Fibroblast of skin of left biceps (primary cell): ENCODE results near the gene MTX2.

Experiments used
- DNase-seq, 2 experiments: peaks; one replicate each; pipeline ENCODE4 v3.0.0-alpha.2; 2013; ENCODE audit warnings: low read depth in 2 of 2

MTX2 gene

DNA sequence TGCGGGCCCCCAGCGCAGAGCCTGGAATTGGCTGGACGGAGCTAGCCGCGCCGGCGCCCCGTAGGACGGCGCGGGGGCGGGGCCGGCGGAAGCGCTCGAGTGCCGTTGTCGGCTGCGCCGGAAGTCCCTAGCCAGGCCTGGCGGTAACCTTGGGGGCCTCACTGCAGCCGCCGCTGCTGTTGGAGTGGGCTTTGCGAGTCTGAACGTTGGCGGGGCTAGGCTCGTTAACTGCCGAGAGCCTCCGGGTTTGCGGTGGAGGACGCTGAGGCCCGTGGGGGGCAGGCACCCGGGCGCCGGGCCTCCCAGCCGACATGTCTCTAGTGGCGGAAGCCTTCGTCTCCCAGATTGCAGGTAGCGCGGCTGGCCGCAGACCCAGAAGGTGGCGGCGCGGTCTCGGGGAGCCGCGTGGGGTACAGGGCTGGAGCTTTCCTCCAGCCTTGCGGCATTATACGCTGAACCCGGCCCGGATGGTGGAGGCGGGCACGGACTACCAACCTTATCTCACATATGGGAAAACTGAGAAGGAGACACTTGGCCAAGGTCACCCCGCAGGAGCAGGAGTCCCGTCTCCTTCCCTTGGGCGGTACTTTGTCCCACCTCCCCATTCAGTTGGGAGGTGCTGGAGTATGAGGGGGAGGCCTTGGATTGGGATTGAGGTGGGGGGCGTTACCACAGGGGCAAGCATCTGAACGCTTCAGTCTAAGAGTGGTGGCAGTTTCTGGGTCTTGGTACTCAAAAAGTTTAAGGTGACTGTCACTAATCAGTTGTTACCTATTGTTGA is at the start of gene MTX2:
TSS of gene MTX2 (plus strand) at position 124 of the 781 bp plus-strand sequence. CDS start at position 312, 188 bp downstream.
- peak in 1 of 2 experiments; percentile 23 for DNase-seq

DNA sequence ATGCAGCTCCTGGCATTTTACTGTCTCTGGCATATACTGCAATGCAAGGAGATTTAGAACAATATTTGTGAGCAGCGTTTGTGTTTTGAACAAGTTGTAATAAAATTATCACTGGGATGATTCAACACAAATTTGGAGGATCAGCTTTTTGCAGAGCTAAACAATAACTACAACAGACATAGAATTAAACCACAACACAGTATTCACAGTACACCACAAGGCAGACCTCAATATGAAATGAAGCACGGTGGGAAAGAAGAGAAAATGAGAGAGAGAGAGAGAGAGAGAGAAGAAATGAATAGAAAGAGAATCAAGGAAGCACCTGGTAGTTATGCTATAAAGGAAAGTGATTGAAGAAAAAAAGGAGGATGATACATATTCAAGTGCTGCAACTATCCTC is 41.4 kb upstream of the MTX2 start:
- DNase-seq: no peak

DNA sequence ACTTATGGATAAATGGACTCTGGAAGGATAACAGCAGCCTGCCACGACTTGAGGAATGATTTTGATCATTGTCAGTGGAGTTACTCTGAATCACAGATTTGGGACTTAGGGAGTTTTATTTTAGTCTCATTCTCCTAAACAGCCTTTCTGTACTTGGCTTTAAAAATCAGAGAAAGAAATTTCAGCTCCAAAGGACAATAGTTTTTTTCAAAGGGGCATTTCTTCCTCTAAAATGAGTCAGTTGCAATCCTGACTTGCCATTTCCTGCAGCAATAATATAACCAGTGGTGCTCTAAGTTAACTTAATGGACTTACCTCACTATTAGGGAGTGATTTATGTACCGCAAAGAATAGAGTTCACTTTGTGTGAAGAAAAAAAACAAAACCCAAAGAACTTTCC is 35.1 kb upstream of the MTX2 start:
- DNase-seq: no peak

DNA sequence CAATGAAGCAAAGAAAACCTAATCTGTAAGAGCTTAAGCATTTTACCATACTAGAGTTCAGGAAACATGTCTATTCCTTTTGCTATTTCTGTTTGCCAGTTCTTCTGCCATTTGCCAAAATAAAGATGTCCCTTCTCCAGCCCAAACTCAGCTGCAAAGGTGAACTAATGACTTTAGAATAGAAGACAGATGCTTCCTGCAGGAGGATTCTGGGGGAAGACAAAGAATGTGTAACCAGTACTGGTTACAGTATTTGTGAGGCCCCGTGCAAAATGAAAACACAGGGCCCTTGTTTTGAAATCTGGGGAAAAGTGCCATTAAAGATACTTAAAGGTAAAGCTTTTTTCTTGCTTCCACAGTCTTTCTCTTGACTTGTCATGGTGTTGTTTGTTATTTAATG is 34.3 kb upstream of the MTX2 start:
- no peak for DNase-seq

DNA sequence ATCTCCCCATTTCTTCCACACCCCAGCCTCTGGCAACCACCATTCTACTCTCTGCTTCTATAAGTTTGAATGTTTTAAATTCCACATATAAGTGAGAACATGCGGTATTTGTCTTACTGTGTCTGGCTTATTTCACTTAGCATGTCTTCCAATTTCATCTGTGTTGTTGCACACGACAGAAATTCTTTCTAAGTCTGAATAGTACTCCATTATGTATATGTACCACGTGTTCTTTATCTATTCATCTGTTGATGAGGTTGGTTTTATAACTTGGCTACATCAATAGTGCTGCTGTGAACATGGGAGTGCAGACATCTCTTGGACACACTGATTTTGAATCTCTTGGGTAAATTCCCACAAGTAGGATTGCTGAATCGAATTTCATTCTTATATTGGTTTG is 31.8 kb upstream of the MTX2 start:
- no peak for DNase-seq

DNA sequence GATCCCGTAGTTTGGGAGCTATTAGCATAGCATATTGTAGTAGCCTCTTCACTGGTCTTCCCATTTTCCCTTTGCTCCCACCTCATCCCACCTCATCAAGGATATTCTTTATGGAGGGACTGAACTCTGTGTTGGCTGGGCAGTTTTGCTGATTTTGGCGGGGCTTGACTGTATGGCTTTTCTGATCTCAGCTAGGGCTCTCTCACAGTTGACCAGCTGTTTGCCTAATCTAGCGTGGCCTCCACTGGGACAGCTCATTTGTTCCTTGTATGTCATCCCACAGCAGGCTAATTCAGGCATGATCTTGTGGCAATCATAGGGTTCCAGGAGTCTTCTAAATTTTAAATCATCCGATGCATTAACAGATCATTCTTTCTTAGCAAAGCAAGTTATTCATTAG is 30.2 kb upstream of the MTX2 start:
- DNase-seq: no peak

DNA sequence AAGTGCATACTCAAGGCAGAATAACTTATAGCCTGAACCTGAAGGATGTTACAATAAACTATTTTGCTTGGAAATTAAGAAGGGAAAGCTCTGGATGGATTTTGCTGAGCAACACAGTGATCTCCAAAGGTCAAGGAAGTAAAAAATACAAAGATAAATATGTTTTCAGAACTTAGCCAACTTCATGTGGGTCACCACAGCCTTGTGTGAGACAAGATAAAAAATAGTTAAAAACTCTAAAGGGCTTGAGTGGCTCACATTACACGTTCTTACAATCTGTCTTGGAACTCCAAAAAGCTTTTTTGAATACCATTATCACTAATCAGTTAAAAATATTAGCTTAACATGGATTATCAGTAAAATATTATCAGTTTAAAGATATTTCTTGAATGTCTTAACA is 28.9 kb upstream of the MTX2 start:
- no peak for DNase-seq

DNA sequence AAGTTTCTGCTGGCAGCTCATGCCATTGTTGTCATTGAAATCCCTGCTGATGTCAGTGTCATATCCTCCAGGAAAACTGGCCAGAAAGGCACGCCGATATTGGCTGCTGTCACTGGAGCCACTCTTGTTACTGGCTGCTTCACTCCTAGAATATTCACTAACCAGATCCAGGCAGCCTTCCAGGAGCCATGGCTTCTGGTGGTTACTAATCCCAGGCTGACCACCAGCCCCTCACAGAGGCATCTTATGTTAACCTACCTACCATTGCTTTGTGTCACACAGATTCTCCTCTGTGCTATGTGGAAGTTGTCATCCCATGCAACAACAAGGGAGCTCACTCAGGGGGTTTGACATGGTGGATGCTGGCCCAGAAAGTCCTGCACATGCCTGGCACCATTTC is 27.0 kb upstream of the MTX2 start:
- DNase-seq: no peak

DNA sequence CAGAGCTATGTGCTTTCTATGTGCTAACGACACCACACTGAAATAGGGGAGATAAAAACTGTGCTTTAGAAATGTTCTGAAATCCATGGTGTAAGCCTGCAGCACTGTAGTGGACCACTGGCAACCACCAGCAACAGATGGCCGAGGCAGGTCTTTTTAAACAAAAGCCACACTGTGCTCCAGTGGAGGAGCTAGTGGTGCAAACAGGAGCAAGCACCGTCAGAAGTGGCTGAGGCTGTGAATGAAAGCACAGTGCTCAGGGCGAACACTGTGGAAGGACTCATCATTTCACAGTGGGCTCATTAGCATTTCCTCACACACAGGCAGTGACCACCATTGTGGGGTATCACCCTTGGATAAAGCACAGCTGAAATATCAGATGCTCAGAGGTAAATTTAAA is 22.9 kb upstream of the MTX2 start:
- no peak for DNase-seq

DNA sequence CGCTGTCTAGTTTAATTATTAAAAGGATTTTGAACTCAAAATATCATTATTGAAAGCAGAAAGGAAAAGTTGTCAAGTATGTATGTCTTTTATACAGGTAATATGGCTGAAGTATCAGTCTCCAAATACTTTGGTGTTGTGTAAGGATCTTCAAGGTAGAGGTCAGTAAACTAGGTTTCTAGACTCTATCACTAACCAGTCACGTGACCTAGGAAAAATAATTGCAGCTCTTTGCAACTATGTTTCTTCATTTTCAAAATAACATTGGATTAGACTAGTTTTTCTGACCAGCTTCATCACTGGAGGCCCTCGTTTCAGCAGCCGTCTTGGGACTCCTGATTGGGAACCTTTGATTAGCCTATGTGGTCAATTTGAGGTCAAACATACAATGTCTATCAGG is 21.4 kb upstream of the MTX2 start:
- no peak for DNase-seq

DNA sequence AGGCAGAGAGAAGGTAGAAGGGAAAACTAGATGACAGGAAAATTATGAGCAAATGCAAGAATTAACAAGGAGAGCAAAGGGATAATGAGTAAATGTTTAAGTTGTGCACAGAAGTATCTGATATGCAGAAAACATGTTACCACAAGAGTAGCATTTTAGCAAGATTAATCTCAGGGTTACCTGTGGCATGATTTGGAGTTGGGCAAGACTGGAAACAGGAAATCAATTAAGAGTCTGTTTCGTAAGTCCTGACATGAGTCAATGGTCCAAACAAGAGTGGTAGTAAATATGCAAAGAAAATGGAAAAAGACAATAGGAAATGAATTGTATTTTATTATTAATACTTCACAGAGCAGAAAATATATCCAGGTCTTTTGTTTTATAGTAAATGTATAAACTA is 17.3 kb upstream of the MTX2 start:
- DNase-seq: no peak

DNA sequence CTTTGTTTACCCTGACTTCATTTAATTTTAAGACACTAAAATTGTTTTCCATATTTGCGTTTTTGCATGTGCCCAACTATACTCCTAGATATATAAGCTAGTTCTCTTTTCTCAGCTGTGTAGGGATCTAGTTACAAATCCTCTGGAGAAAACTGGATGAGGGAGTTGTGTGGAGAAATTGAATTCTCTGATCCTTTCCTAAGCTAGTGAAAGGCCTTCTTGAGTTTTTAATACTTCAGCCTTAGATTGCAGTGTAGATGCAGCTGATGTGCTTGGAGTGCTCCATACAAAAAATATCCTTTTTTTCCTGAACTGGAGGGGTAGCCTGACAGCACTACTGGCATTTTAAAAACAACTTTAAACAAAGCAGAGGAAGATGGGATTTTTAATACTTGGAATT is 8.6 kb upstream of the MTX2 start:
- DNase-seq: no peak

DNA sequence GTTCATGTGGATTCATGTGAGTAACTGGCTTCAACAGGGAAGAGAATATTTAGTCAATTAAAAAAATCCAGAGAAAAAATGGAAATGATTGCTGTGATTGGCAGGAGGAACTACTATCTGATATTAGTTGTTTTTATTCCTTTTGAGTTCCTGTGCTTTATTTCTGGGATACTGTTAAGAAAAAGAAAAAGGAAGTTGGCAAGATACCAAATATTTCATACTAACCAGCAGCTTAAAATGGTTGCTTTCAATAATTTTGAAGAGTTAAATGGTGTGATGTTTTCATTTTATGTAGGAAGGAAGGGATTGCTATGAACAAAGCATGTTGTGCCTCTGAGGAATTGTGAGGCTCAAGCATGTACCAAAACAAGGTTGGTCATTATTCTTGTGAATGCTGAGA is 8.1 kb upstream of the MTX2 start:
- DNase-seq: no peak

DNA sequence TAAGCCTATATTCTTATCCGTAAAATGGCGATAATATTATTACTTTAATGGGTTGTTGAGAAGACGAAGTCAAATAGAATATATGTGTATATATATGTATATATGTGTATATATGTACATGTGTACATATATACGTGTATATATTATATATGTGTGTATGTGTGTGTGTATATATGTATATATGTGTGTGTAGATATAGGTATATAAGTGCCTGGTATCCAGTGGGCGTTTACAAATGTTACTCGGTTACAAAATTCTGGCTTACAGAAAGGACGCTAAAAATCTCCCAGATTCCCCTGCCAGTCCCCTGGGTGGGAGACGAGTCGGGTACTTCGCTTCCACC is 295 bp upstream of the MTX2 start:
- DNase-seq: no peak

DNA sequence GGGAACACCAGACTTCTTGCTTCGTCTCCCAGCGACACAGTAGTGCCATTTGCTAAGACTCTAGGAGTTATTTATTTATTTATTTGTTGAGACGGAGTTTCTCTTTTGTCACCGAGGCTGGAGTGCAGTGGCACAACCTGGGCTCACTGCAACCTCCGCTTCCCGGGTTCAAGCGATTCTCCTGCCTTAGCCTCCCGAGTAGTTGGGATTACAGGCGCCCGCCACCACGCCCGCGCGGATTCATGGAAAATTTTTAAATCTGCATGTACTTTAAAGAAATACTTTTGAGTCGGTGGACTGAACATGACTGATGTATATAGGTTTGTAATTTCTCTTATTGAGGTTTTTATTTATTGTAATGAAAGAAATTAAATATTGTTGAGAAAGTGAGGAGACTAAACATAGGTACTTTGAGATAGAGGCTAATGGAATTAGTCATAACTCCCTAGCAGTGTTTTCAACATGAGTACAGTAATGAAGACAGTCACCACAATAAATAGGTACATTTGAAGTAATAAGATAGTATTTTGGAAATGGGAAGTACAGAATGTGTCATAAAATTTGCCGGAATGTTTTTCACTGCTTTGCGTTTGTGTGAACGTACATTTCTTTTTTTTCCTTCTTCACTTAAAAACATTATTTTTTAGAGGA is 983 bp downstream of the MTX2 start:
- no peak for DNase-seq

DNA sequence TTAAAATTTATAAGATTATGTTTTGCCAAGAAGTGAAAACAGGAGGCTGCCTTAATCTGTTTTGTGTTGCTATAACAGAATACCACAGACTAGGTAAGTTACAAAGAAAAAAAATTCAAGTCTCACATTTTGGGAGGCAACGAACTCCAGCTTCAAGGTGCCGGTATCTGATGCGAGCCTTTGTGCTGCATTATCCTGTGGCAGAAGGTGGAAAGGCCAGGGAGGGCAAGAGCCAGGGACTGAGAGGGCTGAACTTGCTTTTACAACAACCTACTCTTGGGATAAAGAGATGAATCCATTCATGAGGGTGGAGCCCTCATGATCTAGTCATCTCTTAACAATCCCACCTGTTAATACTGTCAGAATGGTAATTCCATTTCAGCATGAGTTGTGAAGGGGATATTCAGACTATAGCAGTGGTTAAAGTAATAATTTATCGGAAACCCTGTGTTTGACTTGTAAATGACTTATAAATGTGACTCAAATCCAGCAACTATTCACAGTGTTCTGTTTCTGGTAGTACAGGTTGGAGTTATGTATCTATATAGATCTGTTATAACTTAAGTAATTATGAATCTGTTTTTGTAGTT is 3.7 kb downstream of the MTX2 start:
- DNase-seq: no peak

DNA sequence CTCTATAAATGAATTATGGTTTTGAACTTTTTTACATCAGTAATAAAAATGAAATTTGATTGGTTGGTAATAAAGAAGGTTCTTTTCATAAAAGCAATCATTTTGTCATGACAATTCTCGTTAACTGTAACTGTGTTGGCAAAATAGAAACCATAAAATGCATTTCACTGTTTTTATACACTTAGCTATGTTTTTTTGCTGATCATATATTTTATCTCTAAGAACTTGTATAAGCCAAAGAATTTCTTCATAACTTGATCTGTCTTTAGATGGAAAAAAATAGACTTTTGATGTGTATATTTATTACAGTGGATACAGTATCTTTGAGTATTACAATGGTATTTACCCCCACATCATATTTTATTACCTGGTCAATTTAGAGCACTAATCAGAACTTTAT is 9.7 kb downstream of the MTX2 start:
- no peak for DNase-seq

DNA sequence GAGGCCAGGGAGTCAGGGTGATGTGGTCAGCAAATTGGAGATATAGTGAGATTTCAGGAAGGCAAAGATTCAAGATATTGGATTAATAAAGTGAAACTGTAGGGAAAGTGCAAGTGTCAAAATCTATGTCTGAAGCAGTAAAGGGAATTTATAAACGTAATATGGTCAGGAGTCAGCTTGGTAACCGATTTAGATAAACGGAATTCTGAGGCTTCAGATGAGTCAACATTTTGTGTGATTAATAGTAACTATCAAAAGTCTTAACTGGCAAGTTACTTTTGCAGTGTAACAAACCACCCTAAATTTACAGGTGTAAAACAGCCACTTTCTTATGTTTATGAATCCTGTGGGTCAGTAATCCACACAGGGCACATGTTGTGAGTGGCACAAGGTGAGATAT is 10.9 kb downstream of the MTX2 start:
- no peak for DNase-seq

DNA sequence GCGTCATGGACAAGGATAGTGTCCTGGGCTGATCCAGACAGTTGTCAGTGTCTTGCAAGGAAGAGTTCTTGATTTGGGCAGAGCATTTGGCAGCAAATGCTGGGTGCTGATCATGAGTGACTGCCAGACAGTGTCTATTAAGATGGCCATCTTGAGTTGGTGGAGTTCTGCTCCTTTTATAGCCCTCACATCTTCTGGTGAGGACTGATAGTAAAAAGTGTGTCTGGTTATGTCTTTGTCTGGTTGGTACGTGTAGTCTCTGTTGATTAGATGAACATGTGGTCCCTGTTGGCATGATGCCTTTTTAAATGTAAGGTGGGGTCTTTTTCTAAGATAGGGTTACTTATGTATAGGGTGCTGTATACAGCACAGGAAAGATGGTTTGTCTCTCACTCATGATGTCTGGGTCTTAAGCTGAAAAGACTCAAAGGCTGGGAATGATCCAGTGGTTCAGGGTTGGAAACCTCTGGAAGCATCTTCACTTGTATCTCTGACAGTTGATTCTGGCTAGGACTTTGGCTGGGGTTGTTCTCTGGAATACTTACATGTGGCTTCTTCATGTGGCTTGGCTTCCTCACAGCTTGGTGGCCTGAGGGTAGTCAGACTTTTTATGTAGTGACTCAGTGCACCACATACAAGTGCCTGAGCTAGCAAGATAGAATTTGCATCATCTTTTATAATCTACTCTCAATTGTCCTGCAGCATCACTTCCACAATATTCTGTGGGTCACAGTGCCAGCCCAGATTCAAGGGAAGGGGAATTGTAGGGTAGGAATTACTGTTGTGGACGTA is 11.8 kb downstream of the MTX2 start:
- DNase-seq: peak in 1 of 2 experiments; percentile 52

DNA sequence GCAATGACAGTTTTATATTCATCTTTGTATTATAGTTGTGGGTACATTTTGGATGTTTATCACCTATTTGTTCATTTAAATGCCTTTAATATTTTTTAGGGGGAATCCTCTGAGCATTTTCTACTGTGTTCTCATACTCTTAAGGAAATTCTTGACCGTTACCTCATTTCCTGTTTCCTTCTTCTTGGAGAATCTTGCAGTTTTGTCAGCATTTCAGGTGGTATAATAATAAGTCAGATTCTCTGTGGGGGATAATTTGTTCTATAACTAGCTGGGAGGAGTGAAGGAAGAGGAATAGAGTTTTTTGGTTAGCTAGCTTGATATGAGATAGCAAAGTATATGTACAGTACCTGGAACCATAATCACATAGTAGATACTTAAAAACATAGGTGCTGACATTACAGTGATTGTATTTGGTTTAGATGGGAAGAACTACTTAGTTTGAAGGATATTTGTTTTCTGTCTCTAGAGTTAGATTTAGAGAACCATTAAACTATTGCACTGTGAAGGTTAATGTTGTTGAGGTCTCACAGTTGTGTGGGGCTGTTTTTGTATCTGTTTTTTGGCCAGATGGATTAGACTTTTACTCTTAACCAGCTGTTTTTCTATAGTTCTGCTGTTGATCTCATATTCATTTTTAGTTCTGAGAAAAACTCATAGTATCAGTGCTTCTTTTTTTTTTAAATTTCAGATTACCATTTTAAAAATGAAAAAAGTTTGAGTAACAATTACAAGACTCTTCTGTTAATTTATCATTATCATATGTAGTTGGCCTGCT is 14.2 kb downstream of the MTX2 start:
- no peak for DNase-seq

DNA sequence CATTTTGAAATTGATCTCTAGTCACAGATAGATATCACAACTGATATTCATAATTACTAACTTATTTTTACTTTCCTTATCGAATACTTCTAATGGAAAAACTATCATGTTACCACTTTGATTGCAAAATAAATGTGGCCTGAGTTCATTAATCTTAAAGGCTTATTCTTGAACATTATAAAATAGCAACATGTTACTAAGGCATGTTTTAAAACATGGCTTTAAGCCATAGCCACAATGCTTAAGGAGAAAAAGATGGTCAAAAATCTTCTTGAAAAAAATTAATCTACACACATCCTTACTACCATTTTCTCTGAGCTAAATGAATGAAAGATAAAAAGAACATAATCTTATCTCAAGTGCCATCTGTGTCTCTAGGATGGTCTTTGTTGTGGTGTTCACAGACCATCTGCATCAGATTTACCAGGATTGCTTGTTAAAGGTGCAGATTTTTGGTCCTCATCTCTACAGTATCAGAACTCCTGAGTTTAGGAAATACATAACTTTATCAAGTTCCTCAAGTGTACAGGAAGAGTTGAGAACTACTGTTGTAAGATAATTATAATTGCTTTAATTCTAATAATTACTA is 15.3 kb downstream of the MTX2 start:
- no peak for DNase-seq
